ENCODE measurements around the gene ESRP2.
A peak's percentile ranks its signal among the peaks of the same experiment; 100 is the strongest.

The ESRP2 gene

GRCh38 chr16:68263559-68264127, 27.7 kb upstream of the ESRP2 start:
- Histone ChIP-seq H3K27ac (peak overlapping the region; percentile 90 to 96), H3K4me3 (peak overlapping the region; percentile 85)
- DNase-seq (ENCODE audit: low spot score): no peak
- no peak for TF ChIP-seq CTCF (IDR thresholded peaks at IDR 0.05)

- TF ChIP-seq CTCF (IDR thresholded peaks at IDR 0.05): no peak
- Histone ChIP-seq H3K27ac (no peak overlapping the region), H3K4me3 (no peak overlapping the region)
- DNase-seq (ENCODE audit: low spot score): no peak
Measured at GRCh38 chr16:68259007-68259825, 23.3 kb upstream of the ESRP2 start.

DNA sequence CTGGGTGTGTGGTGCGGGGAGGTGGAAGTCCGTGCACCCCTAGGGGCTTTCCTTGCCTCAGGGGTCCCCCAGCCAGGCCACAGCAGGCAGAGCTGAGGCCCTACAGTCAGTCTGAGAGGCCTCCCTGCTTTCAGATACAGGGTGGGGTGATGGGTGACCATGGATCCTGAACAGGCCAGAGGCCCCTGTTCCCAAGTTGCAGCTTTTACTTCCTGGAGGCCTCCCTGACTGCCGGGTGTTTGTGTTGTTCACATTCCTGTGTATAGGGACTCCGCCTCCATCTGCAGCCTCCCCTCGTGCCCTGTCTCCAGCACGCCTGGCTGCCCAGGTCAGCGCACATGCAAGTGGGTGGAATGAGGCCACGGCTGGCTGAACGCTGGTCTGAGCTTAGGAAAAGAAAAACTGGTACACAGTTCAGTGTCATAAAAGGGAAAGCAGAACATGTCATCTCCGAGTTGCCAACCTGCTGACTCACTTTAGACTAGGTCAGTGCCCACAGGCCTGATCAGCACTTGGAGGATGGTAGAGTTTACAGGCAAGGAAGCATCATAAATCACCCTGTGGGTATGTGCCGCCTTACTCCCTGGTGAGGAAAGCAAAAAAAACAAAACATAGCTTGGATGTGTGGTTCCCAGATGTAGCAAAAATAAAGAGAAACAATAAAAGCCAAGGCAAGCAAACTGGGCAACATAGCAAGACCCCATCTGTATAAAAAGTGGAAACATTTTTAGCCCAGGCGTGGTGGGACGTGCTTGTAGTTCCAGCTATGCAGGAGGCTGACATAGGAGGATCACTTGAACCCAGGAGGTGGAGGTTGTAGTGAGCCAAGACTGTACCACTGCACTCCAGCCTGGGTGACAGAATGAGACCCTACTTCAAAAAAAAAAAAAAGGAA, 22.2 kb upstream of the ESRP2 start:
- no peak overlapping the region for H3K4me3 ChIP-seq
- DNase-seq (ENCODE audit: low spot score): no peak
- TF ChIP-seq CTCF (IDR thresholded peaks at IDR 0.05): no peak
- H3K27ac ChIP-seq: peak overlapping the region in 1 of 2 donors; percentile 60

GRCh38 chr16:68257251-68257905, 21.5 kb upstream of the ESRP2 start:
- DNase-seq (ENCODE audit: low spot score): no peak
- Histone ChIP-seq H3K27ac (peak overlapping the region in 1 of 2 donors; percentile 60), H3K4me3 (no peak overlapping the region)
- TF ChIP-seq CTCF (IDR thresholded peaks at IDR 0.05): no peak

DNA sequence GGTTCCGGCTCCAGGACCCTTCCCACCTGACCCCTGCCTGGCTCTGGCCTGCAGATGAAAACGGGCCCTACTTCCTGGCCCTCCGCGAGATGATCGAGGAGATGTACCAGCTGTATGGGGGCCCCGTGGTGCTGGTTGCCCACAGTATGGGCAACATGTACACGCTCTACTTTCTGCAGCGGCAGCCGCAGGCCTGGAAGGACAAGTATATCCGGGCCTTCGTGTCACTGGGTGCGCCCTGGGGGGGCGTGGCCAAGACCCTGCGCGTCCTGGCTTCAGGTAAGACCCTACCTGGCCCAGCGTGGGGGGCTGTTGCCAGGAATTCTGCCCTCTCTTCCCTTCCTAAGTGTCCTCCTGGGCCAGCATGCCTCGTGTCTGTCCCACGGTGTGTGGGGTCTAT, 19.8 kb upstream of the ESRP2 start:
- no peak for TF ChIP-seq CTCF (IDR thresholded peaks at IDR 0.05)
- DNase-seq (ENCODE audit: low spot score): no peak
- Histone ChIP-seq H3K4me3 (no peak overlapping the region), H3K27ac (no peak overlapping the region)

- no peak for DNase-seq (ENCODE audit: low spot score)
- TF ChIP-seq CTCF (IDR thresholded peaks at IDR 0.05): no peak
- no peak overlapping the region for H3K27ac ChIP-seq
- no peak overlapping the region for H3K4me3 ChIP-seq
Measured at GRCh38 chr16:68253721-68254120, 17.8 kb upstream of the ESRP2 start.

All from coronary artery (tissue), 2 donors.